H1 (cell line): Measurements from ENCODE around the gene RAB6D.
"Not testable (repeated sequence)": the region's sequence is repeated elsewhere in the genome, so short reads cannot be mapped to it uniquely, and the experiment has no call there.

Experiments
- CTCF ChIP-seq, 3 experiments: IDR thresholded peaks; 1 replicate in 2 of 3; 2 replicates in 1 of 3; pipeline versions ENCODE4 v1.5.1 to v1.6.1; 2011; ENCODE audit warnings: low read length in 3 of 3, mild to moderate bottlenecking in 3 of 3, inconsistent platforms in 2 of 3, low read depth in 1 of 3, moderate library complexity in 1 of 3; ENCODE audit not compliant: insufficient read depth in 1 of 3; ENCODE audit errors: control extremely low read depth in 1 of 3
- EP300 ChIP-seq, 2 experiments: IDR thresholded peaks; 1 replicate in 1 of 2; 2 replicates in 1 of 2; pipeline ENCODE4 v1.6.1; 2011 to 2012; ENCODE audit warnings: low read depth in 2 of 2, low read length in 2 of 2, mild to moderate bottlenecking in 2 of 2, borderline replicate concordance in 1 of 2, inconsistent platforms in 1 of 2, moderate library complexity in 1 of 2
- EZH2 ChIP-seq: fragments of 200-600 bp; sonication (generic); IDR thresholded peaks from 2 replicates; pipeline ENCODE4 v1.7.1; 2012; ENCODE audit warnings: low read depth, mild to moderate bottlenecking, moderate library complexity, low read length, inconsistent platforms; ENCODE audit not compliant: severe bottlenecking
- NRF1 ChIP-seq: IDR thresholded peaks from 2 replicates; pipeline ENCODE4 v1.6.1; 2011; ENCODE audit warnings: mild to moderate bottlenecking, low read depth, low read length, improper control_type of control experiment
- POLR2A ChIP-seq, 2 experiments: IDR thresholded peaks; 1 replicate in 1 of 2; 2 replicates in 1 of 2; pipeline ENCODE4 v1.6.1; 2011; ENCODE audit warnings: low read depth in 2 of 2, low read length in 2 of 2, mild to moderate bottlenecking in 2 of 2; ENCODE audit errors: control extremely low read depth in 1 of 2
- SIN3A ChIP-seq, 2 experiments: IDR thresholded peaks in 1 of 2; conservative IDR thresholded peaks in 1 of 2; 2 replicates each; pipeline ENCODE4 v1.6.1; 2011 to 2012; ENCODE audit warnings: low read length in 2 of 2, improper control_type of control experiment in 1 of 2, low read depth in 1 of 2, mild to moderate bottlenecking in 1 of 2

GRCh38 chr2:131321344-131321743, 42.6 kb downstream of the RAB6D start:
- not testable (repeated sequence) for TF ChIP-seq CTCF (IDR thresholded peaks at IDR 0.05; ENCODE audit: control extremely low read depth in 1 of 3, insufficient read depth in 1 of 3, low read depth in 1 of 3, low read length in 3 of 3); EZH2; NRF1; EP300 (IDR thresholded peaks at IDR 0.05; ENCODE audit: borderline replicate concordance in 1 of 2, low read depth in 2 of 2, low read length in 2 of 2); SIN3A (conservative IDR thresholded peaks at IDR 0.05 in 1 of 2, IDR thresholded peaks at IDR 0.05 in 1 of 2; ENCODE audit: low read depth in 1 of 2, low read length in 2 of 2); POLR2A (IDR thresholded peaks at IDR 0.05; ENCODE audit: control extremely low read depth in 1 of 2, low read depth in 2 of 2, low read length in 2 of 2)
